ENCODE measurements around the gene USH1C.

Gene USH1C

DNA sequence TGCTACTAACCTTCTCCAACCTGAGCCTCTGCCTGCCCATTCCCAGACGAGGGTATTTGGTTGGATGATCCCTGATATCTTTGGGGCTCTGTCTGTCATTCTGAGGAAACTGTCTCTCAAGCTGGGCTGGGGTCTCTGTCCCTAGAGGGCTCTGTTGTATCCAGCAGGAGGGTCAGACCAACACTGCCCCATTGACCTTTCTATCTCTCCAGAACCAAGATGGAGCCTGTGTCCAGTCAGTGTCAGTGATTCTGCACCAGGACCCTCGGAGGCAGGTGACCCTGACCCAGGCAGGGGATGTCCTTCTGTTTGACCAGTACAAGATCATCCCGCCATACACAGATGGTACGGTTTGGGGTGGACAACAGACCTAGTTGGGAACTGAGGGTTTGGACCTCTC, 24.7 kb upstream of the USH1C start:
- DNase-seq, result no peak

DNA sequence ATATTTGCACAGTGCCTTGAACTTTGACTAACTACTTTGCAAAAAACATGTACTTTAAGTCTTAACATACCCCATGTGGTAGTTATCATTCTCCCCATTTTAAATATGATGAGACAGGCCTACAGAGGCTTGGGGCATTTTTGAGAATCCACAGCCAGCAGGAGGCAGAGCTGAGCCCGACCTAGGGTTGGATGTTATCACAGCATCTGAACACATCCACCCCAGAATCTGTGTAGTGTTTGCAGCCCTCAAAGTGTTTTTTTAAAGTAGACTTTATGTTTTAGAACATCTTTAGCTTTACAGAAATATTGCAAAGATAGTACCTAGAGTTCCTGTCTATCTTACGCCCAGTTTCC, 20.4 kb upstream of the USH1C start:
- DNase-seq, result no peak

DNA sequence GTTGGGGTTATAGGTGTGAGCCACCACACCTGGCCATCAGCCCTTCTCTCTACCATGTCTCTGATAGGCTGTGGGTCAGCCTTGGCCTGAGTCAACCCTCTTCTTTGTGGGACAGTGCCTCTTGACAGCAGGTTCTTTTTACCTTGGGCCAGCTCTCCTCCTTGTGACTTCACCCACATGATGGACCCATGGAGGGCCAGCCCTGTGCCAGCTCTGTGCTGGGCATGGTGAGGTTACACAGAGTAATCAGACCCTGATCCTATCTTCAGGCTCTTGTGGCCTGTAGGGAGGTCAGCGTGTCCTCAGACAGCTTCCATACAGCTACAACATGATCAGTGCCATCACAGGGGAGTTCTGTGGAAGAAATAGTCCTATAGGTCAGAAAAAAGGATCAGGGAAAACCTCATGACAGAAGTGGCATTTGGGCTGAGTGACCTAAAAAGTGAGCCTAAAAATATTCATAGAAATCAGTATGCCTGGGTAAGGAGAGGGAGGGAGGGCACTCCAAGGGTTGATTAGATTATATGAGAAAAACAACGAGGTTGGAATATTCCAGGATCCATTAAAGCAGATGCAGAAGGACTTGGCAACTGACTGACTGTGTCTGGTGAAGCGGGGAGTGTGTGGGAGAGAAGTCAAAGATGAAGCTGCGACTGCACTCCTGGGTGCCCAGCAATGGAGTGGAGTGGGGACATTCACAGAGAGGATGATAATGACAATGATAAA, 19.9 kb upstream of the USH1C start:
- no peak for DNase-seq

GRCh38 chr11:17563231-17563646, 19.0 kb upstream of the USH1C start:
- no peak for DNase-seq

DNA sequence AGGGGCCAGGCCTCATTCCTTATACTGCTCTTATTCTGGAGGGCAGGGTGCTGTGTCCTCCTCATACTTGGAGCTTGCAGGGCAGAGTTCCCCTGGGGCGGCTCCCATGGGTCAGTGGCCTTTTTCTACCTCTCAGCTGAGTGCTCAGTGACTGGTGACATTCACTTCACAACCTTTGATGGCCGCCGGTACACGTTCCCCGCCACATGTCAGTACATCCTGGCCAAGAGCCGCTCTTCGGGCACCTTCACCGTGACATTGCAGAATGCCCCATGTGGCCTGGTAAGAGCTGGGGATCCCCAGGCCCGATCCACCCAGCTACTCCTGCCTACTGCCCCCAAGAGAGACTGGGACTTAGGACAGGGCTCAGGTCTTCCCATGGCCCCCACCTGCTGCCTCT, 17.3 kb upstream of the USH1C start:
- no peak for DNase-seq

- DNase-seq, result no peak
Measured at GRCh38 chr11:17561111-17561415, 16.8 kb upstream of the USH1C start.

- no peak for DNase-seq
Measured at GRCh38 chr11:17560281-17561110, 16.3 kb upstream of the USH1C start.

DNA sequence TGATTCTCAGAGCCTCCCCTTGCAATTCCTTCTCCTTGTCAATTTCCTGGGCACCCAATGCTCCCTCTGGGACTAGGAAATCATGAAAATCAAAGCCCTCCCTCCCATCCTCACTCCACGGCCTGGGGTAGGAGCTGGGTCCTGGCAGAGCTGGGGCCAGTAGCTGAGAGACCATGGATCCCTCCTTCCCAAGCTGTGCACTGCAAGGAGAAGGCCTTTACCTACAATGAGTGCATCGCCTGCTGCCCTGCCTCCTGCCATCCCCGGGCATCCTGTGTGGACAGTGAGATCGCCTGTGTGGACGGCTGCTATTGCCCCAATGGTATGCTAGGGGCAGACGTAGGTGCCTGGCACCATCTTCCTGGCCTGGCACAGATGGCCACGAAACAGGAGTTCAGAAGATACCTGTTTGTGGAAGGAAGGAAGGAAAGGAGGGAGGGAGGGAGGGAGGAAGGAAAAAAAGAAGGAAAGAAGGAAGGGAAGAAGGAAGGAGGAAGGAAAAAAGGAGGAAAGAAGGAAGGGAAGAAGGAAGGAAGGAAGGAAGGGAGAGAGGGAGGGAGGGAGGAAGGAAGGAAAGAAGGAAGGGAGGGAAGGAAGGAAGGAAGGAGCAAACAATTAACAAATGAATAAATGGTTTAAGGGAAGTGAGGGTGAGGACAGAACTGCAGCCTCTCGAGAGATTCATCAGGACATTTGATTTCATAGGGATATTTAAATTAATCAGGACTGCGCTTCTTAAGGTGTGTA, 15.3 kb upstream of the USH1C start:
- DNase-seq, result no peak

DNA sequence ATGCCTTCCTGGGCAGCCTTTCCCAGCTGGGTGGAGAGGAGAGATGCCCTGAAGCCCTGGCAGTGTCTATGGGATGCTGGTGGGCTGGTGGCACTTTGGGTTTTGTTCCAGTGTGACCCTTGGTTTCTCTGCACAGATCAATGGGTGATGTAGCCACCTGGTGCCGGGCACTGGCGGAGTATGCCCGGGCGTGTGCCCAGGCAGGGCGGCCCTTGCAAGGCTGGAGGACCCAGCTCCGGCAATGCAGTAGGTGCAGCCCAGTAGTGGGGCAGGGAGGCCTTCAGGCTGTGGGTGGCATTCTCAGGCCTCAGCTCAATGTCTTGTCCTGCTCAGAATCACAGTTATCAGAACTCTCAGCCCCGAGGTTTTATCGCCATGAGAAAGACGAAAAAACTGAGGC, 14.7 kb upstream of the USH1C start:
- DNase-seq, result no peak

DNA sequence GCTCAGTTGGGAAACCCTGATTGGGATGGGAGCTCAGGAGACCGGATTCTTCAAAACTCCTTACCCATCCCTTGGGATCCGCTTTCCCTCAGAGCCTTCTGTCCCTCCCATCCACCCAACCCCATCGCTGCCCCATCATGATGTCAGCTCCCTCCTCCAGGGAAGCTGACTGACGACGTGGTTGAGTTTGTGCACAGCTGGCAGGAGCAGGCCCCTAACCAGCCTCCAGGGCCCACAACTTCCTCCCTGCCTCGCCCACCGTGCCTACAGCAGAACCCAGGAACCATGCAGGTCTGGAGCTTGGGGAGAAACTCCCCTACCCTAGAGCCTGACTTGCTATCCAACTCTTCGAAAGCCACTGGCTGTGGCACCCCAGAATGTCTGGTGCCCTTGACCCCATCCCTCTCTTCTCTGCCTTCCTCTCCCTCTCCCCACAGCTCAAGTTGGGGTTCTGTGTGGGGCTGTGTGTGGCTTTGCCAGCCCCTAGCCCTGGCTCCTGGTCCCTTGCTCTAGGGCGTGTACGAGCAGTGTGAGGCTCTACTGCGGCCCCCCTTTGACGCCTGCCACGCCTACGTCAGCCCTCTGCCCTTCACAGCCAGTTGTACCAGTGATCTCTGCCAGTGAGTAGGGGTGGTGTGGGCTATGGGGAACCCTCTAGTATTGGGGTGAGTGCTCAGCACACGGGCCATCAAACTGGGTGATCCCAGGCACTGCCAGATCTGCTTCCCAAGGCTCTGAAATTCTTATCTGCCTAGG, 14.0 kb upstream of the USH1C start:
- no peak for DNase-seq

- no peak for DNase-seq
Measured at GRCh38 chr11:17556999-17557398, 12.8 kb upstream of the USH1C start.

DNA sequence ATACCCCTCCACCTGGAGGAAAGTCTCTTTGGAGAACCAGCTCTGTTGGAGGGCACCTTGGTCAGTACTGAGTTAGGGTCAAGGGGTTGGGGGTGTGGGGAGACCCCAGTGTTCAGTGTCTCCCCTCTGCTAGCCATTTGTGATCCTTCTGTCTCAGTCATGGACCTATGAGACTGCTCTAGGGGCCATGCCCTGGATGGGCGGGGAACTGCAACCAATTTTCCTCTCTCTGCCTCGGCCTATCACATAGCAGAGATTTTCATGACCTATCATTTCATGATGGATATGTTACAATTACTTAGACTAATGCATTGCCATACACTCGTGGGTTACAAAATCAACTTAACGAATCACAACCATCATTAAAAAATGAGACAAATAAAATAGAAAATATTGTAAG, 10.3 kb upstream of the USH1C start:
- no peak for DNase-seq

- no peak for DNase-seq
Measured at GRCh38 chr11:17553249-17553546, 9.0 kb upstream of the USH1C start.

DNA sequence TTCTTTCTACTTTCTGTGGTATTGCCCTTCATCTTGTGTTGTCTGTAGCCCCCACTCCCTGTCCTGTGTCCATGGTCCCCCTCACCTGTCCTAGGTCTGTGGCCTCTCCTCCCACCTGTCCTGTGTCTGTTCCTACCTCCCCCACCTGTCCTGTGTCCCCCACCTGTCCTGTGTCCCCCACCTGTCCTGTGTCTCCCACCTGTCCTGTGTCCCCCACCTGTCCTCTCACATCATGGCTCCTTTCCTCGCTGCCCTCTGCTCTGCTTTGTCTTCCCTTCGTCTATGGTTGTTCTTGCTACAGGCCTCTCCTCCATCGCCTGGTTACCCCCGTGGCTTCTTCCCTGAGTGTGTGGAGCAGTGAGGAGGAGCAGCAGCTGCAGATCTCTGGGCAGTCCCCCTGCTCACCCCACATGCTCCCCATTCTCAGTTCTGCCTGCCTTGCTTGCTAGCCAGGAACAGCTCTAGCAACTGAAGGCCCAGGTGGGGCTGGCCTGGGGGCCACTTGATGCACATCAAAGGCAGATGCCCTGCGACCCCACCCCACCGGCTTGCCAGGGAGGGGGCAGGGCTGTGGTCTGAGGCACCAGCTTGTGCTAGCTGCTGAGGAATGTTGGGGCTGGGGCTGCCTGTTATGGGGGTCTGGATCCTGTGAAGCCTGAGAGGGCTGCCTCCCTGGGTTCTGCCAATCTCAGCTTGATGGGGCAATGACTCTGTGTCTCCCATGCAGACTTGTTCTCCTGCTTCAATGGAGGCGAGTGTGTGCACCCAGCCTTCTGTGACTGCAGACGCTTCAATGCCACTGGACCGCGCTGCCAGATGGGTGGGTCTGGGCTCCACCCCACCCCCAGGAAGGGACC, 8.4 kb upstream of the USH1C start:
- DNase-seq, result no peak

DNA sequence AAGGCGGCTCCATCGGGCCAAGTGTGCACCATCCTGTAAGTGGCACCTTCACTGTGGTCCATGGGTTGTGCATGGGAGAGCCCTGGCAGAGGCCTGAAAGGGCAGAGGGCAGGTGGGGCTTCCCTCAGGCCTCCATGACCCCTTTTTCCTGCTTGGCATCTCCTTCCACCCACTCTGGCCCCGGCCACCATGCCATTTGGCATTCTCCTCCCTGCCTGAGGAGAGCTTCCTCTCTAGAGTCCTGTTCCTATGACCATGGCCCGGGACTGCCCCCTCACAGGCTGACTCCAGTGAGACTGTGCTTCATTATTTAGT, 7.8 kb upstream of the USH1C start:
- DNase-seq, result no peak

DNA sequence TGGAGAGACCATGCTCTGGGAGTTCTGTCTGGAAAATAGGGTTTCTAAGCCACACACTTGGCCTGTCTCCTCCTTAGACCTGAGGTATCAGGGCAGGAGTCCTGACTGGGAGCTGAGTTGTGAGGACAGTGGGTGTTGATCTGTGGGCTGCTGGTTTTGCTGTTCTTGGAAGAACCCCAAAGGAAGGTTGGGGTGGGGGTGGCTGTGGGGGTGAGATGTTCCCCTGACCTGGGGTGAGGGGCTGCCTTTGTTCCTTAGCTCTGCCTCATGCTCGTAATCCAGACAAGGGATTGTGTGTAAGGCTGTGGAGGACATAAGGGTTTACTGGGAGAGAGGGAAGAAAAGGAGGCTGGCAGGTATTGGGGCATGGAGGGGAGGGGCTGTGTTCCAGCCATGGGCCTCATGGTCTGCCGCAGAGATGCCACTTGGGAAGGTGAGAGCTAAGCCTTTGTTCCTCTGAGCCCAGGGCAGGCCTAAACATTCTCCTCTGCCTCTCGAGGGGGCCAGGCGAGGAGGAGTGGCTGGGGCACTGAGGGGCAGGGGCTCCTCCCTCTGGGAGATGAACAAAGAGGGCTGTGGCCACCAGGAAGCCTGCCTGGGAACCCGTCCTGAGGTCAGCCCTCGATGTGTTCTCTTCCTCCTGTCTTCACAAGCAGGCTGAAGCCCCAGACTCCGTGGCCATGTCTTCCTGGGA, 7.3 kb upstream of the USH1C start:
- DNase-seq, result no peak

- no peak for DNase-seq
Measured at GRCh38 chr11:17550450-17551346, 6.5 kb upstream of the USH1C start.

- no peak for DNase-seq
Measured at GRCh38 chr11:17548444-17548843, 4.2 kb upstream of the USH1C start.

- DNase-seq, result no peak
Measured at GRCh38 chr11:17547932-17548331, 3.7 kb upstream of the USH1C start.

DNA sequence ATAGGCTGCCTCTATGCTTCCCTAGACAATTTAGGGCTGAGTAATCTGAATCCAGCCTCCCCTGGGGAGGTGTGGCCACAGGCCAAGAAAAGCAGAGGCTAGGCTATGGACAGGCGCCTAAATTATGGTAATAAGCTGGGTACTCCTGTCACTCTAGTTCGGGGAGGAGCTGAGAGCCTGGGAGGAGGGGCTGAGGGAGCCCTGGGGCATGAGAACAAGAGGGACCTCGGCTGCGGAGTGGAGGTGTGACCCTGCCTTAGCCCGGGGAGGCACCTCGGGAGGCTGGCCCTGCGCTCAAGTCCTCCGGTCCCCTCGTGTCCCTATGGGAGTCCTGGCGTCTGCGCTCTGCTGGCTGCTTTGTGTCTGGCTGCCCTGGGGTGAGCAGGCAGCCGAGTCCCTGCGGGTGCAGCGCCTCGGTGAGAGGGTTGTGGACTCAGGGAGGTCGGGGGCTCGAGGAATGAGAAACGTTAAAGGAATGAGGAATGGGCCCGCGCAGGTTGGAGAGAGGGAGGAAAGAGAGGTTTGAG, 2.9 kb upstream of the USH1C start, which contains the start of gene OTOG:
OTOG (plus strand) TSS at position 209 of the 527 bp plus-strand sequence; CDS start at position 323, 114 bp downstream.
- no peak for DNase-seq

DNA sequence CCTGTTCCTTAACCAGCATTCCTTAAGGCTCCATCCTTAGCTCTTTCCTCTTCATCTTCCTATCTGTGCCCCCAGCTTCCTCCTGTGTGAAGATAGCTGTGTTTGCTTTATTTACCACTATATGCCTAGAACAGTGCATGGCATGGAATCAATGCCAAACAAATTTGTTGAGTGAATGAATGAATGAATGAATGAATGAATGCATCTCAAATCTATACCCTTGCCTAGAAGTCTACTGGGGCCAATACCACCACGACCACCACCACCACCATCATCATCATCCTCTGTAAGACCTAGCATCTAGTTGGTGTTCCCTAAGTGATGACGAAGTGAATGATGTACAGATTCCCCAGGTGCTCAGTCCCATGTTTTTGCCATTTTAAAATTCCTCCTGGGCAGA, 2.0 kb upstream of the USH1C start:
- no peak for DNase-seq

Measured in NCI-H524 treated with DMSO at 0.1 percent for 48 hours (cell line).